Measurements from ENCODE around the gene RYR1.

The RYR1 gene

GRCh38 chr19:38429055-38429810 lies 4.3 kb upstream of the RYR1 start:
- TF ChIP-seq, protein P1, sequence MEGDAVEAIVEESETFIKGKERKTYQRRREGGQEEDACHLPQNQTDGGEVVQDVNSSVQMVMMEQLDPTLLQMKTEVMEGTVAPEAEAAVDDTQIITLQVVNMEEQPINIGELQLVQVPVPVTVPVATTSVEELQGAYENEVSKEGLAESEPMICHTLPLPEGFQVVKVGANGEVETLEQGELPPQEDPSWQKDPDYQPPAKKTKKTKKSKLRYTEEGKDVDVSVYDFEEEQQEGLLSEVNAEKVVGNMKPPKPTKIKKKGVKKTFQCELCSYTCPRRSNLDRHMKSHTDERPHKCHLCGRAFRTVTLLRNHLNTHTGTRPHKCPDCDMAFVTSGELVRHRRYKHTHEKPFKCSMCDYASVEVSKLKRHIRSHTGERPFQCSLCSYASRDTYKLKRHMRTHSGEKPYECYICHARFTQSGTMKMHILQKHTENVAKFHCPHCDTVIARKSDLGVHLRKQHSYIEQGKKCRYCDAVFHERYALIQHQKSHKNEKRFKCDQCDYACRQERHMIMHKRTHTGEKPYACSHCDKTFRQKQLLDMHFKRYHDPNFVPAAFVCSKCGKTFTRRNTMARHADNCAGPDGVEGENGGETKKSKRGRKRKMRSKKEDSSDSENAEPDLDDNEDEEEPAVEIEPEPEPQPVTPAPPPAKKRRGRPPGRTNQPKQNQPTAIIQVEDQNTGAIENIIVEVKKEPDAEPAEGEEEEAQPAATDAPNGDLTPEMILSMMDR (conservative IDR thresholded peaks at IDR 0.05; ENCODE audit: low read depth, low read length): no peak
- no peak for DNase-seq (ENCODE audit: low read depth)
- no peak overlapping the region for H3K4me3 ChIP-seq (ENCODE audit: low read depth, low read length)

DNA sequence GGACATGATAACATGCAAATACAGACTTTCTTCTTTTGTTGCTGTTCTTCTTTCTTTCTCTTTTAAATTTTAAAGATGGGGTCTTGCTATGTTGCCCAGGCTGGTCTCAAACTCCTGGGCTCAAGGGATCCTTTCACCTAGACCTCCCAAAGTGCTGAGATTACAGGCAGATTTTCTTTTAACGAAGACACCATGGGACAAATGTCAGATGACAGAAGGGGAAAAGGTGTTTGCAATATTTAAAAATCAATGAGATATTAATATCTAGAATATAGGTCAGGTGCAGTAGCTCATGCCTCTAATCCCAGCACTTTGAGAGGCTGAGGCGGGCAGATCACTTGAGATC lies 3.7 kb upstream of the RYR1 start:
- no peak overlapping the region for H3K4me3 ChIP-seq (ENCODE audit: low read depth, low read length)
- no peak for DNase-seq (ENCODE audit: low read depth)
- TF ChIP-seq, protein P1 (conservative IDR thresholded peaks at IDR 0.05; ENCODE audit: low read depth, low read length): no peak

- H3K4me3 ChIP-seq (ENCODE audit: low read depth, low read length): no peak overlapping the region
- TF ChIP-seq, protein P1 (conservative IDR thresholded peaks at IDR 0.05; ENCODE audit: low read depth, low read length): no peak
- DNase-seq (ENCODE audit: low read depth): no peak
Observed at GRCh38 chr19:38430931-38431330, 2.6 kb upstream of the RYR1 start.

GRCh38 chr19:38434549-38435051 lies 1.1 kb downstream of the RYR1 start:
- no peak for DNase-seq (ENCODE audit: low read depth)
- no peak overlapping the region for H3K4me3 ChIP-seq (ENCODE audit: low read depth, low read length)
- TF ChIP-seq, protein P1 (conservative IDR thresholded peaks at IDR 0.05; ENCODE audit: low read depth, low read length): no peak

DNA sequence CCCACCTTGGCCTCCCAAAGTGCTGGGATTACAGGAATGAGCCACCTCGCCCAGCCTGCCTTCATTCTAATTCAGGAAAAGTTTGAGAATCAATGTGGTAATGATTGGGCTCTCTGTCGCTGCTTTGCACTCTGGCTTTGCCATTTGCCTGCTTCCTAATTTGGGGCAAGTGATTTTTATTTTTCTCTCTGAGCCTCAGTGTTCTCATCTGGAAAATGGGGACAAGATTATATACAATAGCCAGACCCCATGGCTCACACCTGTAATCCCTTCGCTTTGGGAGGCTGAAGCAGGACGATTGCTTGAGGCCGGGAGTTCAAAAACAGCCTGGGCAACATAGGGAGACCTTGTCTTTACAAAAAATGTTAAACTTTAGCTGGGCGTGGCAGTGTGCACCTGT lies 3.8 kb downstream of the RYR1 start:
- DNase-seq (ENCODE audit: low read depth): no peak
- TF ChIP-seq, protein P1 (conservative IDR thresholded peaks at IDR 0.05; ENCODE audit: low read depth, low read length): no peak
- H3K4me3 ChIP-seq (ENCODE audit: low read depth, low read length): no peak overlapping the region

GRCh38 chr19:38437917-38438316 lies 4.4 kb downstream of the RYR1 start:
- no peak overlapping the region for H3K4me3 ChIP-seq (ENCODE audit: low read depth, low read length)
- TF ChIP-seq, protein P1 (conservative IDR thresholded peaks at IDR 0.05; ENCODE audit: low read depth, low read length): no peak
- DNase-seq (ENCODE audit: low read depth): no peak

DNA sequence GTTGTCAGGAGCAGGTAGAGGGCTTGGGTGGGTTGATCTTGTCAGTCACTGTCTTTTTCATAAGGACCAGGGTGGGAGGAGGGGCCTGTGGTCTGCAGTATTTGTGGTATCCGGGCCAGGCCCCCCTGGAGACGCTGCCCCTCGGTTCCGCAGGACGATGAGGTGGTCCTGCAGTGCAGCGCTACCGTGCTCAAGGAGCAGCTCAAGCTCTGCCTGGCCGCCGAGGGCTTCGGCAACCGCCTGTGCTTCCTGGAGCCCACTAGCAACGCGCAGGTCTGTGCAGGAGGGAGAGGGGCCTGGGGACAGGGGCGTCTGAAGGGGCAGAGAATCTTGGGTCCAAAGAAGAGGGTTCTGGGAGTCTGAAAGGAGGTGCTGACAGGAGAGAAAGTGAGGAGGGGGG lies 7.1 kb downstream of the RYR1 start:
- TF ChIP-seq, protein P1 (conservative IDR thresholded peaks at IDR 0.05; ENCODE audit: low read depth, low read length): no peak
- no peak for DNase-seq (ENCODE audit: low read depth)

More for the DNA sequence above, 7.1 kb downstream of the RYR1 start:
- no peak overlapping the region for H3K4me3 ChIP-seq (ENCODE audit: low read depth, low read length)

Data from choroid plexus epithelial cell (primary cell).